Left lung (tissue), 10 donors: ENCODE data around the gene GTF3C4. TPM values are rescaled to one million over a fixed set of nuclear protein-coding genes. Genes with fewer than 3 reads are reported as not detected.
"Not testable (repeated sequence)": the region's sequence is repeated elsewhere in the genome, so short reads cannot be mapped to it uniquely, and the experiment has no call there.

ENCODE experiments used
- ATAC-seq: fragments of 200-7000 bp; cut with Tn5 transposase; one replicate; pipeline ENCODE4 v1.9.1; 2020; ENCODE audit warnings: moderate library complexity
- DNase-seq, 4 donors: peaks; one replicate each; pipeline ENCODE4 v3.0.0-alpha.2; 2013 to 2020
- H3K27ac ChIP-seq, 2 donors: fragments of 200-600 bp; sonication (generic) in 1 of 2; one replicate each; pipeline versions ENCODE4 v1.5.0 to v1.8.0; 2020 to 2021
- H3K27me3 ChIP-seq, 2 donors: fragments of 200-600 bp; sonication (generic) in 1 of 2; one replicate each; pipeline versions ENCODE4 v1.5.0 to v1.8.0; 2020 to 2021
- H3K36me3 ChIP-seq, 2 donors: fragments of 200-600 bp; sonication (generic) in 1 of 2; one replicate each; pipeline versions ENCODE4 v1.5.0 to v1.8.0; 2020 to 2021
- H3K4me1 ChIP-seq, 2 donors: fragments of 200-600 bp; one replicate each; pipeline ENCODE4 v1.8.0; 2021
- H3K4me3 ChIP-seq, 2 donors: fragments of 200-600 bp; sonication (generic) in 1 of 2; one replicate each; pipeline versions ENCODE4 v1.5.0 to v1.8.0; 2020 to 2021; ENCODE audit warnings: mild to moderate bottlenecking in 1 of 2
- H3K9me3 ChIP-seq, 2 donors: fragments of 200-600 bp; sonication (generic) in 1 of 2; one replicate each; pipeline versions ENCODE4 v1.5.0 to v1.8.0; 2020 to 2021
- intact Hi-C, 2 donors: fragments of 100-400 bp; cut with DNase I; formaldehyde crosslinking; loops; one replicate each; pipeline versions ENCODE4 v1.11.2 to v1.14.2; 2022
- polyA plus RNA-seq, 6 donors: library from polyadenylated mRNA; unstranded; fragments of 120-200 nt; gene quantifications; one replicate each; pipeline ENCODE4 v1.2.1, GENCODE V29; 2013; ENCODE audit not compliant: insufficient read length in 6 of 6
- total RNA-seq, 2 donors: library from RNA; stranded (reverse); fragmentation: NEBNext Ultra II Directional; extraction: Animal tissue kit (Norgen Biotek cat#: 25700); gene quantifications; one replicate each; pipeline ENCODE4 v1.2.1, GENCODE V29; 2021
- TF ChIP-seq, protein P1 (sequence below), 2 donors: fragments of 200-600 bp; sonication (generic) in 1 of 2; IDR thresholded peaks; one replicate each; pipeline versions ENCODE4 v1.5.0 to v1.8.0; 2021; ENCODE audit warnings: antibody characterized with exemption in 2 of 2
- donor health status: DM: no; HTN: yes; CAD: no.
- donor health status: DM: no; HTN: no; CAD: no.

The GTF3C4 gene
- total and polyA plus RNA-seq, 8 donors, result 13.1 to 25.6 (median 23.8) TPM

DNA sequence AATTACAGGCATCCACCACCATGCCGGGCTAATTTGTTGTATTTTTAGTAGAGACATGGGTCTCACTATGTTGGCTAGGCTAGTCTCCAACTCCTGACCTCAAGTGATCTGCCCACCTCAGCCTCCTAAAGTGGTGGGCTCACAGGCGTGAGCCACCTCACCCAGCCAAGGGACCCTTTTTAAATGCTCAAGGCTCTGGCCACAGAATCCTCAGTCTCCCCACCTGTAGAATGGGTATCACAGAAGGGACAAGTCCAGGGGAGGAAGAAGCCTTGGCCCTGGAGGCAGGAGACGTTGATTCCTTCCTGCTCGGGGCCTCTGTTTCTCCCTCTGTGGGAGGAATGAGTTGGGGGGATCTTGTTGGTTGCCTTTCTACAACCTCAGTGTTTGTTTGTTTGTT, 45.7 kb downstream of the GTF3C4 start:
- intact Hi-C loops, result no loop called here
- TF ChIP-seq, protein P1, sequence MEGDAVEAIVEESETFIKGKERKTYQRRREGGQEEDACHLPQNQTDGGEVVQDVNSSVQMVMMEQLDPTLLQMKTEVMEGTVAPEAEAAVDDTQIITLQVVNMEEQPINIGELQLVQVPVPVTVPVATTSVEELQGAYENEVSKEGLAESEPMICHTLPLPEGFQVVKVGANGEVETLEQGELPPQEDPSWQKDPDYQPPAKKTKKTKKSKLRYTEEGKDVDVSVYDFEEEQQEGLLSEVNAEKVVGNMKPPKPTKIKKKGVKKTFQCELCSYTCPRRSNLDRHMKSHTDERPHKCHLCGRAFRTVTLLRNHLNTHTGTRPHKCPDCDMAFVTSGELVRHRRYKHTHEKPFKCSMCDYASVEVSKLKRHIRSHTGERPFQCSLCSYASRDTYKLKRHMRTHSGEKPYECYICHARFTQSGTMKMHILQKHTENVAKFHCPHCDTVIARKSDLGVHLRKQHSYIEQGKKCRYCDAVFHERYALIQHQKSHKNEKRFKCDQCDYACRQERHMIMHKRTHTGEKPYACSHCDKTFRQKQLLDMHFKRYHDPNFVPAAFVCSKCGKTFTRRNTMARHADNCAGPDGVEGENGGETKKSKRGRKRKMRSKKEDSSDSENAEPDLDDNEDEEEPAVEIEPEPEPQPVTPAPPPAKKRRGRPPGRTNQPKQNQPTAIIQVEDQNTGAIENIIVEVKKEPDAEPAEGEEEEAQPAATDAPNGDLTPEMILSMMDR (IDR thresholded peaks at IDR 0.05), result no peak
- no peak overlapping the region for H3K27ac ChIP-seq

GRCh38 chr9:132717326-132717945, 47.2 kb downstream of the GTF3C4 start:
- Histone ChIP-seq H3K27ac (no peak overlapping the region), H3K36me3 (no peaks in the 10 kb centered on the region), H3K9me3 (no peaks in the 10 kb centered on the region), H3K4me1 (no peaks in the 10 kb centered on the region), H3K27me3 (peaks cover 0 to 41% of the 10 kb centered on the region in 2 donors), H3K4me3 (no peak overlapping the region)
- DNase-seq, result no peak
- TF ChIP-seq, protein P1 (IDR thresholded peaks at IDR 0.05), result no peak
- intact Hi-C loops, result no loop called here
- ATAC-seq, result peak; percentile 57

More for the DNA sequence above, 45.7 kb downstream of the GTF3C4 start:
- DNase-seq (no peak), ATAC-seq (no peak)
- Histone ChIP-seq H3K9me3 (no peaks in the 10 kb centered on the region), H3K4me3 (no peak overlapping the region), H3K4me1 (no peaks in the 10 kb centered on the region), H3K27me3 (peaks cover 0 to 36% of the 10 kb centered on the region in 2 donors), H3K36me3 (no peaks in the 10 kb centered on the region)

DNA sequence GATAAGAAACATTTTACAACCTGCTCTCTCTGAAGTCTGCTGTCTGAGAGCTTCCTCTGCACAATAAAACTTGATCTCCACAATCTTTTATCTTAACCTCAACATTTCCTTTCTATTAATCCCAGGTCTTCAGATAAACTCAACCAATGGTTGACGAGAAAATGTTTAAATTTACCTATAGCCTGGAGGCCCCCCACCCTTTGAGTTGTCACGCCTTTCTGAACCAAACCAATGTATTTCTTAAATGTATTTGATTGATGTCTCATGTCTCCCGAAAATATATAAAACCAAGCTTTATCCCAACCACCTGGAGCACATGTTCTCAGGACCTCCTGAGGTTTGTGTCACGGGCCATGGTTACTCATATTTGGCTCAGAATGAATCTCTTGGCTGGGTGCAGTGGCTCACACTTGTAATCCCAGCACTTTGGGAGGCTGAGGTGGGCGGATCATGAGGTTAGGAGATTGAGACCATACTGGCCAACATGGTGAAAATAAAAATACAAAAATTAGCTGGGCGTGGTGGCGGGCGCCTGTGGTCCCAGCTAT, 48.2 kb downstream of the GTF3C4 start:
- peaks cover 0 to 46% of the 10 kb centered on the region in 2 donors for H3K27me3 ChIP-seq
- H3K36me3 ChIP-seq, DNase-seq, intact Hi-C loops, ATAC-seq, H3K9me3 ChIP-seq, H3K4me1 ChIP-seq, H3K27ac ChIP-seq, H3K4me3 ChIP-seq: not testable (repeated sequence)

DNA sequence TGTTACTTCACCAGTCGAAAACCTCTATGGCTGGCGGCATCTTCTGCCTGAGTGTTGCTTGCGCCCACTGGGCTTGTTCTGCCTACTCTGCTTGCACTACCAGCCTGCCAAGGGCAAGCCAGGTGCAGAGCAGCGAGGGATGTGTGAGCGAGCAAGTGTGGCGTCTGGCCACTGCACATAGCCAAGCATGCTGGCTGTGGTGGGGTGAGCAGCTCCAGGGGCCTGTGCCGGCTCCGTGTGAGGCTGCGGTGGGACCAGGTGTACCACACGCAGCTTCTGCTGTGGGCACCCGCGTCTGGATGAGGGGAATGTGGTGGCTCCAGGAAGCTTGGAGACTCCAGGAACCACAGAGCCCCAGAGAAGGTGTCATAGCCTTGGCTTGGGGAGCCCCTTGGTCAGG, 51.4 kb downstream of the GTF3C4 start:
- ATAC-seq, result no peak
- DNase-seq, result no peak
- no peak overlapping the region for H3K27ac ChIP-seq
- no peaks in the 10 kb centered on the region for H3K4me1 ChIP-seq
- TF ChIP-seq, protein P1 (IDR thresholded peaks at IDR 0.05), result no peak
- intact Hi-C loops, result no loop called here
- H3K27me3 ChIP-seq, result peaks cover 0 to 41% of the 10 kb centered on the region in 2 donors
- H3K9me3 ChIP-seq, result no peaks in the 10 kb centered on the region
- H3K36me3 ChIP-seq, result no peaks in the 10 kb centered on the region
- no peak overlapping the region for H3K4me3 ChIP-seq

- H3K9me3 ChIP-seq, result no peaks in the 10 kb centered on the region
- intact Hi-C loops, result no loop called here
- DNase-seq (no peak), ATAC-seq (no peak)
- no peaks in the 10 kb centered on the region for H3K4me1 ChIP-seq
- H3K27me3 ChIP-seq, result peaks cover 0 to 32% of the 10 kb centered on the region in 2 donors
- no peak overlapping the region for H3K27ac ChIP-seq
- H3K4me3 ChIP-seq, result no peak overlapping the region
- H3K36me3 ChIP-seq, result no peaks in the 10 kb centered on the region
- TF ChIP-seq, protein P1 (IDR thresholded peaks at IDR 0.05), result no peak
Observed at GRCh38 chr9:132722564-132723065, 52.4 kb downstream of the GTF3C4 start.
